NB4 (cell line): Measurements from ENCODE around the gene LHB.

Source experiments
- DNase-seq: peaks from one replicate; pipeline ENCODE4 v3.0.0; 2010; ENCODE audit warnings: low read depth
- H3K4me3 ChIP-seq: one replicate; pipeline ENCODE4 v1.5.1; 2011; ENCODE audit warnings: mild to moderate bottlenecking, low read depth, low read length, moderate library complexity
- MYC ChIP-seq: IDR thresholded peaks from 2 replicates; pipeline ENCODE4 v1.6.1; 2011; ENCODE audit warnings: low read depth, low read length
- POLR2A ChIP-seq: IDR thresholded peaks from 2 replicates; pipeline ENCODE4 v1.6.1; 2011; ENCODE audit warnings: mild to moderate bottlenecking; ENCODE audit not compliant: insufficient read length; ENCODE audit errors: extremely low read depth
- TF ChIP-seq, protein P1 (sequence below): IDR thresholded peaks from 2 replicates; pipeline ENCODE4 v1.6.1; 2011; ENCODE audit warnings: low read depth, low read length
- TF ChIP-seq, protein P2 (sequence below): IDR thresholded peaks from one replicate; pipeline ENCODE4 v1.5.1; 2012; ENCODE audit warnings: low read depth, low read length

The LHB gene

GRCh38 chr19:48990400-48990799 is 26.5 kb downstream of the LHB start:
- DNase-seq = no peak
- no peak overlapping the region for H3K4me3 ChIP-seq
- TF ChIP-seq POLR2A = no peak
- TF ChIP-seq, protein P1, sequence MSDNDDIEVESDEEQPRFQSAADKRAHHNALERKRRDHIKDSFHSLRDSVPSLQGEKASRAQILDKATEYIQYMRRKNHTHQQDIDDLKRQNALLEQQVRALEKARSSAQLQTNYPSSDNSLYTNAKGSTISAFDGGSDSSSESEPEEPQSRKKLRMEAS = no peak
- TF ChIP-seq, protein P2, sequence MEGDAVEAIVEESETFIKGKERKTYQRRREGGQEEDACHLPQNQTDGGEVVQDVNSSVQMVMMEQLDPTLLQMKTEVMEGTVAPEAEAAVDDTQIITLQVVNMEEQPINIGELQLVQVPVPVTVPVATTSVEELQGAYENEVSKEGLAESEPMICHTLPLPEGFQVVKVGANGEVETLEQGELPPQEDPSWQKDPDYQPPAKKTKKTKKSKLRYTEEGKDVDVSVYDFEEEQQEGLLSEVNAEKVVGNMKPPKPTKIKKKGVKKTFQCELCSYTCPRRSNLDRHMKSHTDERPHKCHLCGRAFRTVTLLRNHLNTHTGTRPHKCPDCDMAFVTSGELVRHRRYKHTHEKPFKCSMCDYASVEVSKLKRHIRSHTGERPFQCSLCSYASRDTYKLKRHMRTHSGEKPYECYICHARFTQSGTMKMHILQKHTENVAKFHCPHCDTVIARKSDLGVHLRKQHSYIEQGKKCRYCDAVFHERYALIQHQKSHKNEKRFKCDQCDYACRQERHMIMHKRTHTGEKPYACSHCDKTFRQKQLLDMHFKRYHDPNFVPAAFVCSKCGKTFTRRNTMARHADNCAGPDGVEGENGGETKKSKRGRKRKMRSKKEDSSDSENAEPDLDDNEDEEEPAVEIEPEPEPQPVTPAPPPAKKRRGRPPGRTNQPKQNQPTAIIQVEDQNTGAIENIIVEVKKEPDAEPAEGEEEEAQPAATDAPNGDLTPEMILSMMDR = no peak

- H3K4me3 ChIP-seq = no peak overlapping the region
- TF ChIP-seq, protein P1 = no peak
- no peak for TF ChIP-seq POLR2A
- TF ChIP-seq, protein P2 = no peak
- no peak for TF ChIP-seq MYC
- no peak for DNase-seq
Observed at GRCh38 chr19:48989701-48990291, 27.1 kb downstream of the LHB start.

GRCh38 chr19:48988860-48989259 is 28.0 kb downstream of the LHB start:
- no peak for TF ChIP-seq MYC
- TF ChIP-seq, protein P2 = no peak
- TF ChIP-seq, protein P1 = no peak
- TF ChIP-seq POLR2A = no peak
- no peak for DNase-seq
- no peak overlapping the region for H3K4me3 ChIP-seq

DNA sequence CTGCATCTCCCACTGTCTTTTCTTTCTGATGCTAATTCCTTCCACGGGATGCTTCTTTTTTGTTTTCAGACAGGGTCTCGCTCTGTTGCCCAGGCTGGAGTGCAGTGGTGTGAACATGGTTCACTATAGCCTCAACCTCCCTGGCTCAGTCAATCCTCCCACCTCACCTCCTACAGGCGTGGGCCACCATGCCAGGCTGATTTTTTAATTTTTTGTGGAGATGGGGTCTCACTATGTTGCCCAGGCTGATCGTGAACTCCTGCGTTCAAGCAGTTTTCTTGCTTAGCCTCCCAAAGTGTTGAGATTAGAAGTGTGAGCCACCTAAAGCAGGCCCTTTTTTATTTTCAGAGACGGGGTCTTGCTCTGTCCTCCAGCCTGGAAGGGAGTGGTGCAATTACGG is 28.6 kb downstream of the LHB start:
- no peak overlapping the region for H3K4me3 ChIP-seq
- DNase-seq = no peak
- TF ChIP-seq MYC (no peak), POLR2A (no peak)
- TF ChIP-seq, protein P2 = no peak
- TF ChIP-seq, protein P1 = no peak

DNA sequence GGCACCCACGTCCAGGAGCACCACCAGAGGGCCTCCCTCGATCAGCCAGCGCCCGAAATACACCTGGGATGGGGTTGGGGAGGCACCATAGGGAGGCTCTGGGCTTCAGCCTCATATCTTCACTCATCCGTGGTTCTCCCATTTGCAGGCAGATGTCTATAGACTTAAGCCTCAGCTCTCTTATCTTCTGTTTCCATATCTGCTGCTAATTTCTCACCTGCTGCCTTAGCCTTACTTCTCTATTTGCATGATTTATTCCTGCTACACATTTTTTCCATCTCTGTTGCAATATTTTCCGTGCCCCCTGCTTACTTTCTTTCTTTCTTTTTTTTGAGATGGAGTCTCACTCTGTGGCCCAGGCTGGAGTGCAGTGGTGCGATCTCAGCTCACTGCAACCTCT is 29.6 kb downstream of the LHB start:
- H3K4me3 ChIP-seq = no peak overlapping the region
- no peak for DNase-seq
- TF ChIP-seq POLR2A = no peak
- TF ChIP-seq, protein P2 = no peak
- TF ChIP-seq MYC = no peak
- TF ChIP-seq, protein P1 = no peak
